A549 treated with AZD2906 at 1 μM for 4 hours (cell line): Measurements from ENCODE around the gene SZT2. TPM values are rescaled to one million over a fixed set of nuclear protein-coding genes. Genes with fewer than 3 reads are reported as not detected.

ENCODE experiments used
- total RNA-seq: library from RNA; stranded (reverse); fragments of 200-300 nt; extraction: Qiagen RNA extraction; gene quantifications from 5 replicates; pipeline ENCODE4 v1.2.3, GENCODE V29; 2022

SZT2 gene
- total RNA-seq: 5.9 to 7.2 TPM (median 6.3 TPM) in 5 replicates

GRCh38 chr1:43389326-43390313, at the start of gene SZT2, which contains the start of gene MED8:
TSS of gene SZT2 (plus strand) at chr1:43389899. CDS start at chr1:43389969, 70 bp downstream.
TSS of gene MED8 (minus strand) at chr1:43389800. CDS start at chr1:43389764, 36 bp downstream.

GRCh38 chr1:43358746-43359693, 30.7 kb upstream of the SZT2 start, which contains the start of gene CDC20:
TSS of gene CDC20 (plus strand) at chr1:43358981. CDS start at chr1:43359216, 235 bp downstream.

GRCh38 chr1:43367904-43368645, 21.6 kb upstream of the SZT2 start, which contains the start of gene ELOVL1:
TSS of gene ELOVL1 (minus strand) at chr1:43368011. CDS start at chr1:43365609, 2,402 bp downstream.

GRCh38 chr1:43453442-43454269, 64.0 kb downstream of the SZT2 start, which contains the start of gene HYI:
TSS of gene HYI (minus strand) at chr1:43453931. CDS start at chr1:43453793, 138 bp downstream.

Other genes with a start within 250 kb of the SZT2 start
- 170 to 195 TPM (median 177 TPM) in 5 replicates for gene EBNA1BP2, start 217.6 kb upstream of the SZT2 start, total RNA-seq
- 0.20 to 0.53 TPM (median 0.38 TPM) in 5 replicates for gene CFAP57, start 217.6 kb upstream of the SZT2 start, total RNA-seq
- 0.05 TPM in 1 of 5 replicates, not detected in the others for gene TMEM125, start 119.9 kb upstream of the SZT2 start, total RNA-seq
- 0.07 TPM in 1 of 5 replicates, not detected in the others for gene C1orf210, start 104.3 kb upstream of the SZT2 start, total RNA-seq
- 0.06 to 0.12 TPM (median 0.08 TPM) in 4 of 5 replicates, not detected in the other for gene TIE1, start 88.9 kb upstream of the SZT2 start, total RNA-seq
- gene MPL, start 52.1 kb upstream of the SZT2 start, total RNA-seq: 0.08 to 0.31 TPM (median 0.17 TPM) in 4 of 5 replicates, not detected in the other
- 179 to 207 TPM (median 198 TPM) in 5 replicates for gene CDC20, start 30.9 kb upstream of the SZT2 start, total RNA-seq
- 138 to 155 TPM (median 146 TPM) in 5 replicates for gene ELOVL1, start 21.9 kb upstream of the SZT2 start, total RNA-seq
- gene MED8, start 99 bp upstream of the SZT2 start, total RNA-seq: 35.0 to 37.4 TPM (median 35.4 TPM) in 5 replicates
- 11.5 to 16.4 TPM (median 14.1 TPM) in 5 replicates for gene HYI, start 64.0 kb downstream of the SZT2 start, total RNA-seq
- gene PTPRF, start 141.0 kb downstream of the SZT2 start, total RNA-seq: 77.2 to 91.6 TPM (median 89.1 TPM) in 5 replicates